Activated CD8-positive, alpha-beta T cell treated with anti-CD3 and anti-CD28 coated beads for 36 hours (primary cell): ENCODE measurements around the gene TMEM260. TPM values are rescaled to one million over a fixed set of nuclear protein-coding genes. Genes with fewer than 3 reads are reported as not detected.

Source experiments
- ATAC-seq: fragments of 200-7000 bp; cut with Tn5 transposase; one replicate; pipeline ENCODE4 v1.10.0; 2021; ENCODE audit warnings: mild to moderate bottlenecking, moderate library complexity
- CTCF ChIA-PET: fragments of 350-600 bp; sonication (Branson Sonifier 250); formaldehyde crosslinking; loops from one replicate; lab custom pipeline; 2021; ENCODE audit warnings: antibody characterized with exemption; lab: Charles Lee
- POLR2A ChIA-PET: fragments of 350-600 bp; sonication (Branson Sonifier 250); formaldehyde crosslinking; loops from one replicate; lab custom pipeline; 2021; ENCODE audit warnings: antibody characterized with exemption; lab: Charles Lee
- DNase-seq: peaks from one replicate; pipeline ENCODE4 v3.0.0-alpha.2; 2020
- H3K27ac Mint-ChIP-seq: one replicate; pipeline ENCODE4 v1.8.0; 2021; ENCODE audit warnings: mild to moderate bottlenecking, mixed read lengths
- H3K27me3 Mint-ChIP-seq: one replicate; pipeline ENCODE4 v1.8.0; 2021; ENCODE audit warnings: mixed read lengths
- H3K36me3 Mint-ChIP-seq: one replicate; pipeline ENCODE4 v1.8.0; 2021; ENCODE audit warnings: low read depth, mixed read lengths
- H3K4me1 Mint-ChIP-seq: one replicate; pipeline ENCODE4 v1.8.0; 2021; ENCODE audit warnings: low read depth, mixed read lengths
- H3K4me3 Mint-ChIP-seq: one replicate; pipeline ENCODE4 v1.8.0; 2021; ENCODE audit warnings: mild to moderate bottlenecking, moderate library complexity, mixed read lengths
- H3K9me3 Mint-ChIP-seq: one replicate; pipeline ENCODE4 v1.8.0; 2021; ENCODE audit warnings: mixed read lengths
- intact Hi-C: fragments of 100-400 bp; cut with micrococcal nuclease; formaldehyde crosslinking; loops from one replicate; pipeline ENCODE4 v1.10.0; 2022
- total RNA-seq, 2 experiments: library from RNA; stranded (reverse); gene quantifications; one replicate each; pipeline ENCODE4 v1.2.3, GENCODE V29; 2021
- TF ChIP-seq, protein P1 (sequence below): fragments of 200-600 bp; IDR thresholded peaks from one replicate; pipeline ENCODE4 v1.8.0; 2022; ENCODE audit warnings: antibody characterized with exemption, mild to moderate bottlenecking

The TMEM260 gene
- total RNA-seq, 2 experiments from 2014 or later, result 10.6 to 11.1 TPM

DNA sequence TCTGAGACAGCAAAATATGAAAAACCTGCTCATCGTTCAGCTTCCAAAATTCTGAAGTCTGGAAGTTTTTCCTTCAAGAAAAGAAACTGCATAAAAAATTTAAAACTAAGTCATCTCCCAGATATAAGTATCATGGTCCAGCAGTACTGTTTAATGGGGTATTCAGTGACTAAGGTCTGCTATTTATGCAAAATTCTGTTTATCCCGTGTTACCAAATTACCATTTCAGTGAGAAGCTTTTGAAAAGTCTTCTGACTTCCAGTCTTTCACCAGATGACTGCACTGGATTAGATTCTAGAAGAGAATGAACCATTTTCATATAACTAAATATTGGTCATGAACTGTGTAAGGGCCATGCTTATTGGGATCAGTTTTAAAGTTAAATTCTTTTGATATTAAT is 67.9 kb downstream of the TMEM260 start:
- peaks cover 20% of the 10 kb centered on the region for H3K36me3 Mint-ChIP-seq
- CTCF ChIA-PET, result no interaction called here
- no peak overlapping the region for H3K4me3 Mint-ChIP-seq
- no peaks in the 10 kb centered on the region for H3K9me3 Mint-ChIP-seq
- DNase-seq (no peak), ATAC-seq (no peak)
- intact Hi-C loops, result no loop called here
- H3K4me1 Mint-ChIP-seq, result no peaks in the 10 kb centered on the region
- H3K27ac Mint-ChIP-seq, result no peak overlapping the region
- POLR2A ChIA-PET, result no interaction called here
- TF ChIP-seq, protein P1, sequence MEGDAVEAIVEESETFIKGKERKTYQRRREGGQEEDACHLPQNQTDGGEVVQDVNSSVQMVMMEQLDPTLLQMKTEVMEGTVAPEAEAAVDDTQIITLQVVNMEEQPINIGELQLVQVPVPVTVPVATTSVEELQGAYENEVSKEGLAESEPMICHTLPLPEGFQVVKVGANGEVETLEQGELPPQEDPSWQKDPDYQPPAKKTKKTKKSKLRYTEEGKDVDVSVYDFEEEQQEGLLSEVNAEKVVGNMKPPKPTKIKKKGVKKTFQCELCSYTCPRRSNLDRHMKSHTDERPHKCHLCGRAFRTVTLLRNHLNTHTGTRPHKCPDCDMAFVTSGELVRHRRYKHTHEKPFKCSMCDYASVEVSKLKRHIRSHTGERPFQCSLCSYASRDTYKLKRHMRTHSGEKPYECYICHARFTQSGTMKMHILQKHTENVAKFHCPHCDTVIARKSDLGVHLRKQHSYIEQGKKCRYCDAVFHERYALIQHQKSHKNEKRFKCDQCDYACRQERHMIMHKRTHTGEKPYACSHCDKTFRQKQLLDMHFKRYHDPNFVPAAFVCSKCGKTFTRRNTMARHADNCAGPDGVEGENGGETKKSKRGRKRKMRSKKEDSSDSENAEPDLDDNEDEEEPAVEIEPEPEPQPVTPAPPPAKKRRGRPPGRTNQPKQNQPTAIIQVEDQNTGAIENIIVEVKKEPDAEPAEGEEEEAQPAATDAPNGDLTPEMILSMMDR, result no peak
- H3K27me3 Mint-ChIP-seq, result no peaks in the 10 kb centered on the region

DNA sequence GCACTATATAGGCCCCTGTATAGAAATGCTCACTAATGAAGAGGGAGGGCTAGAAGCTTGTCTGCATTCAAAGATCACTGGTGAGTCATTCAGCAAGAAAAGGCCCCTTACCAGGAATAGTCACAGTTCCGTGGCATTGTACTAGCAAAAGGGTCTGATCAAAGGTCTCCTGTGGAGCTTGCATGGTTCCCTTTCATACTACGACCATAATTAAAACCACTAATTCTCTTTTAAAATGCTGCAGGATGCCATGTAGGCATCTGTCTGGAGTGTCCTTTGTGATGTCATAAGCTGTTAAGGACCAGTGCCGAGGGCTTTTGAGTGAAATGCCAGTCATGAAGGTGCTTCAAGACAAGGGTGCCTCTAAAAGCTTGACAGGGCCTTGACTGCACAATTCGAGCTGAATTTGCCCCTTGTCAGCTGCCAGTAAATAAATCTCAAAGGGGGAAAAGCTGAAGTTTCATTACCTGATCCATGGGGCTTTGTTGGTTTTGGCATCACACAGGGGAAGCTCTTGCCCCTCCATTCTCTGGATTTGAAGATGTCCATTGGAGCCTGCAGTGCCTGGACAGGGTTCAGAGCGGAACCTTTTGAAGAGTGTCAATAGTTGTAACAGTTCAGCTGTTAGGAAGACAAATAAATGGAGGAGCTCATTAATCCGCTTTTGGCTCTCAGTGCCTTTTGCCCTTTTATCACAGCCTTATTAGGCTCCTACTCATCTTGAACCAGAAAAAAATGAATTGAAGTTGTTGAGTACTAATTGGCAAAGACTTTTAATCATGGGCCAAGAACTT is 69.1 kb downstream of the TMEM260 start:
- Mint-ChIP-seq H3K9me3 (no peaks in the 10 kb centered on the region), H3K27me3 (no peaks in the 10 kb centered on the region), H3K4me3 (no peak overlapping the region), H3K36me3 (peaks cover 17% of the 10 kb centered on the region), H3K27ac (no peak overlapping the region), H3K4me1 (no peaks in the 10 kb centered on the region)
- DNase-seq (no peak), ATAC-seq (no peak)
- ChIA-PET POLR2A (no interaction called here), CTCF (no interaction called here)
- intact Hi-C loops, result no loop called here
- TF ChIP-seq, protein P1, result no peak

DNA sequence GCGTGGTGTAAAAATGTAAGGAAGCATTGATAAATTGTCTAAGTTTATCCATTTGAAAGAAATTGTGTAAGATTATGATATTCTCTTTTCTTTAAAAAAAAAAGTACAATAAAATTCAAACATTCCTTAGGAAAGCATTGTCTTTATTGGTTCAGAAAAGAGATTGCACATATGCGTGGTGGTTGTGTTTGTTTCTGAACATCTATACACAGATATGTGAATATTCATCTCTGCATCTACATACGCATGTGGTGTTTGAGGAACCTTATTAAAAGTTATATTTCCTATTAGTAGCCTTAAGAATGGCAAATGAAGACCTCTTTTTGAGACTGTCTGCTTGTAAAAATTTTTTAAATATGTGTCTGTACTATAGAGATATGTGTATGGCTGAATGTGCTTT is 69.8 kb downstream of the TMEM260 start:
- ChIA-PET POLR2A (no interaction called here), CTCF (no interaction called here)
- ATAC-seq (no peak), DNase-seq (no peak)
- H3K9me3 Mint-ChIP-seq, result no peaks in the 10 kb centered on the region
- H3K4me1 Mint-ChIP-seq, result no peaks in the 10 kb centered on the region
- H3K4me3 Mint-ChIP-seq, result no peak overlapping the region
- TF ChIP-seq, protein P1, result no peak
- H3K27ac Mint-ChIP-seq, result no peak overlapping the region
- intact Hi-C loops, result no loop called here
- H3K36me3 Mint-ChIP-seq, result peaks cover 17% of the 10 kb centered on the region
- H3K27me3 Mint-ChIP-seq, result no peaks in the 10 kb centered on the region

DNA sequence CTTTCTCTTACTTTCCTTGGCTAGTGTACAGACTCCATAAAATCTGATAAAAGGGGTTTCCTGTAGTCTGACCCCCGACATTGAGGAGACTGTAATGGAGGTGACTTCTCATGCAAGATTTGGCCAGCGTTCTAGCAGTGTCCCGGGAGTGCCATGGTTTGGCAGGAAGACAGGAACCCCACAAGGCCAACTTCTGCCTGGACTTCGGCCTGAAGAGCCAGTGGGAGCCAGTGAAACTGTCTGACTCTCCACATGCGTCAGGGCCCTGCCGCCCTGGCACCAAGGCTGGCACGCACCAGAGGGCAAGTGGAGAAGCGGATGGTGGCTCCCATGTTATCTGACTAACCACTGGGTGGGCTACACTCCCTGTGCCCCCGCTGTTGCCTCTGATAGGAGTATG is 70.5 kb downstream of the TMEM260 start:
- H3K9me3 Mint-ChIP-seq, result no peaks in the 10 kb centered on the region
- H3K36me3 Mint-ChIP-seq, result peaks cover 14% of the 10 kb centered on the region
- POLR2A ChIA-PET, result no interaction called here
- H3K27me3 Mint-ChIP-seq, result no peaks in the 10 kb centered on the region
- no peak overlapping the region for H3K4me3 Mint-ChIP-seq
- intact Hi-C loops, result no loop called here
- no peak for DNase-seq
- TF ChIP-seq, protein P1, result no peak
- H3K4me1 Mint-ChIP-seq, result no peaks in the 10 kb centered on the region
- no peak overlapping the region for H3K27ac Mint-ChIP-seq
- no peak for ATAC-seq
- CTCF ChIA-PET, result no interaction called here

DNA sequence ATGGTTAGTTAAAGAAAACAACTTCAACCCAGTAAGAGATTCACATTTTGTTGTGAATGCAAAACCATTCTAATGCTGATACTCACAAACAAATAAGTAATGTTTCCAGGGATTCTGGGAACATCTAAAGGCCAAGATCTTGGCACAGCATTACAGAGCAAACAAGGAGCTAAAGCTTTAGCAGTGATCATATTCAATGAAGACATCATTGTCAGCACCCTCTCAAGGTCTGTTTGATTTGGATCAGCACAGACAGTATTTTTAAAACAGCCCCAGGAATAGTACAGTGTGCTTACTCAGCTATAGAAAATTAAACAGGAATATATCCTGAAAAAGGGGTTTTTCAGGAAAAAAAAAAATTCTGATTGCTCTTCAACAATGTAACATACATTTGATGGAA is 71.4 kb downstream of the TMEM260 start:
- no peaks in the 10 kb centered on the region for H3K9me3 Mint-ChIP-seq
- ATAC-seq, result no peak
- intact Hi-C loops, result no loop called here
- CTCF ChIA-PET, result no interaction called here
- no peaks in the 10 kb centered on the region for H3K27me3 Mint-ChIP-seq
- no peaks in the 10 kb centered on the region for H3K4me1 Mint-ChIP-seq
- no peak for DNase-seq
- H3K36me3 Mint-ChIP-seq, result peaks cover 14% of the 10 kb centered on the region
- TF ChIP-seq, protein P1, result no peak
- POLR2A ChIA-PET, result no interaction called here
- H3K4me3 Mint-ChIP-seq, result no peak overlapping the region
- no peak overlapping the region for H3K27ac Mint-ChIP-seq
